DND-41 (cell line): ENCODE results near the gene LIN7B.
"Not testable (repeated sequence)": the region's sequence is repeated elsewhere in the genome, so short reads cannot be mapped to it uniquely, and the experiment has no call there.

Source experiments
- ATAC-seq: fragments of 200-7000 bp; cut with Tn5 transposase; 3 replicates; pipeline ENCODE4 v1.9.1; 2021; ENCODE audit warnings: low read depth; ENCODE audit not compliant: insufficient read depth
- DNase-seq: peaks from one replicate; pipeline ENCODE4 v3.0.0-alpha.2; 2020
- H2AFZ ChIP-seq: 2 replicates; pipeline ENCODE4 v1.6.0; 2012; ENCODE audit warnings: low read depth, low read length
- H3K27ac ChIP-seq: 2 replicates; pipeline ENCODE4 v1.5.1; 2012; ENCODE audit warnings: low read length, inconsistent platforms
- H3K27me3 ChIP-seq: fragments of 200-600 bp; sonication (generic); 2 replicates; pipeline ENCODE4 v1.6.0; 2012; ENCODE audit warnings: low read length, mild to moderate bottlenecking, inconsistent platforms; ENCODE audit not compliant: insufficient read depth, poor library complexity
- H3K36me3 ChIP-seq: 2 replicates; pipeline ENCODE4 v1.5.1; 2012; ENCODE audit warnings: low read length, inconsistent platforms; ENCODE audit not compliant: insufficient read depth
- H3K4me1 ChIP-seq: 2 replicates; pipeline ENCODE4 v1.5.1; 2012; ENCODE audit warnings: mild to moderate bottlenecking, low read length; ENCODE audit not compliant: insufficient read depth
- H3K4me2 ChIP-seq: 2 replicates; pipeline ENCODE4 v1.6.0; 2012; ENCODE audit warnings: mild to moderate bottlenecking, moderate library complexity, low read length, inconsistent platforms; ENCODE audit not compliant: insufficient read depth
- H3K4me3 ChIP-seq, 2 experiments: fragments of 200-600 bp in 1 of 2; shearing (Covaris generic) in 1 of 2; 2 replicates each; pipeline ENCODE4 v1.5.1; 2012 to 2016; ENCODE audit warnings: inconsistent platforms in 2 of 2, low read length in 2 of 2, mild to moderate bottlenecking in 2 of 2, low read depth in 1 of 2, moderate library complexity in 1 of 2
- H3K79me2 ChIP-seq: 2 replicates; pipeline ENCODE4 v1.6.0; 2012; ENCODE audit warnings: low read length, inconsistent platforms; ENCODE audit not compliant: insufficient read depth
- H3K9ac ChIP-seq: 2 replicates; pipeline ENCODE4 v1.6.0; 2012; ENCODE audit warnings: low read depth, mild to moderate bottlenecking, inconsistent platforms, low read length, moderate library complexity
- H3K9me3 ChIP-seq: 2 replicates; pipeline ENCODE4 v1.5.1; 2012; ENCODE audit warnings: low read length, moderate library complexity, mild to moderate bottlenecking, inconsistent platforms; ENCODE audit not compliant: insufficient read depth, severe bottlenecking
- H4K20me1 ChIP-seq: 2 replicates; pipeline ENCODE4 v1.6.0; 2012; ENCODE audit warnings: low read length; ENCODE audit not compliant: insufficient read depth
- EZH2 ChIP-seq: IDR thresholded peaks from 3 replicates; pipeline ENCODE4 v1.6.1; 2012; ENCODE audit warnings: borderline replicate concordance, low read depth, mild to moderate bottlenecking, moderate library complexity, low read length, inconsistent platforms; ENCODE audit not compliant: severe bottlenecking
- TF ChIP-seq, protein P1 (sequence below): IDR thresholded peaks from 2 replicates; pipeline ENCODE4 v1.5.1; 2012; ENCODE audit warnings: borderline replicate concordance, low read length, moderate library complexity, mild to moderate bottlenecking; ENCODE audit not compliant: poor library complexity, severe bottlenecking; ENCODE audit errors: extremely low read depth

LIN7B gene

DNA sequence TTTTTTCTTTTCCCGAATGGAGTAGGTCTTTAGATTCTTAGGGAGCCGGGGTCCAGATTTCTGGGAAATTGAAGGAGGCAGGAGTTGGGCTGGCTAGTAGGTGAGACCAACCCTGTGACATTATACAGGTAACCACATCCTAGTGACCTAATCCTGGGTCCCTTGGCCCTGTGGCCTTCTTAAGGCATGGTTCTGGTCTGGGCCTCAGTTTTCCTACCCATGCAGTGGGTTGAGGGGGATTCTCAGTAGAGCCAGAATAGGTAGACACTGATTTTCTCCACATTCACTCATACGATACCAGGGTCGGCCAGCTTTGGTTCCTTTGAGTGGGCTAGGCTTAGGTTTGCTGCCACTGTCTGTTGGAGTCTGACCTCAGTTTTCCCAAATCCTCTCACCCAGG lies 12.4 kb downstream of the LIN7B start:
- DNase-seq (no peak), ATAC-seq (no peak)
- H3K9me3 ChIP-seq, result no peaks in the 10 kb centered on the region
- no peak overlapping the region for H3K4me3 ChIP-seq
- H2AFZ ChIP-seq, result no peak overlapping the region
- no peaks in the 10 kb centered on the region for H3K27me3 ChIP-seq
- no peak overlapping the region for H3K9ac ChIP-seq
- no peak overlapping the region for H3K4me2 ChIP-seq
- peaks cover 10% of the 10 kb centered on the region for H3K79me2 ChIP-seq
- peaks cover 22% of the 10 kb centered on the region for H3K4me1 ChIP-seq
- H4K20me1 ChIP-seq, result no peaks in the 10 kb centered on the region
- peaks cover 10% of the 10 kb centered on the region for H3K36me3 ChIP-seq
- TF ChIP-seq, protein P1, sequence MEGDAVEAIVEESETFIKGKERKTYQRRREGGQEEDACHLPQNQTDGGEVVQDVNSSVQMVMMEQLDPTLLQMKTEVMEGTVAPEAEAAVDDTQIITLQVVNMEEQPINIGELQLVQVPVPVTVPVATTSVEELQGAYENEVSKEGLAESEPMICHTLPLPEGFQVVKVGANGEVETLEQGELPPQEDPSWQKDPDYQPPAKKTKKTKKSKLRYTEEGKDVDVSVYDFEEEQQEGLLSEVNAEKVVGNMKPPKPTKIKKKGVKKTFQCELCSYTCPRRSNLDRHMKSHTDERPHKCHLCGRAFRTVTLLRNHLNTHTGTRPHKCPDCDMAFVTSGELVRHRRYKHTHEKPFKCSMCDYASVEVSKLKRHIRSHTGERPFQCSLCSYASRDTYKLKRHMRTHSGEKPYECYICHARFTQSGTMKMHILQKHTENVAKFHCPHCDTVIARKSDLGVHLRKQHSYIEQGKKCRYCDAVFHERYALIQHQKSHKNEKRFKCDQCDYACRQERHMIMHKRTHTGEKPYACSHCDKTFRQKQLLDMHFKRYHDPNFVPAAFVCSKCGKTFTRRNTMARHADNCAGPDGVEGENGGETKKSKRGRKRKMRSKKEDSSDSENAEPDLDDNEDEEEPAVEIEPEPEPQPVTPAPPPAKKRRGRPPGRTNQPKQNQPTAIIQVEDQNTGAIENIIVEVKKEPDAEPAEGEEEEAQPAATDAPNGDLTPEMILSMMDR, result no peak
- TF ChIP-seq EZH2, result no peak
- no peak overlapping the region for H3K27ac ChIP-seq

DNA sequence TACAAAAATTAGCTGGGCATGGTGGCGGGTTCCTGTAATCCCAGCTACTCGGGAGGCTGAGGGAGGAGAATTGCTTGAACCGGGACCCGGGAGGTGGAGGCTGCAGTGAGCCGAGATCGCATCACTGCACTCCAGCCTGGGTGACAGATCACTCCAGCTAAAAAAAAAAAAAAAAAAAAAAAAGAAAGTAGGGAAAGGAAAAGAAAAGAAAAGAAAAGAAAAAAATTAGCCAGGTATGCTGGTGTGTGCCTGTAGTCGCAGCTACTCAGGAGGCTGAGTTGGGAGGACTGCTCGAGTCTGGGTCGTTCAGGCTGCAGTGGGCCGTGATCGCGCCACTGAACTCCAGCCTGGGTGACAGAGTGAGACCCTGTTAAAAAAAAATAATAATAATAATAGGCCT lies 13.1 kb downstream of the LIN7B start:
- H3K27me3 ChIP-seq, H3K9me3 ChIP-seq, H3K27ac ChIP-seq, H4K20me1 ChIP-seq, H3K79me2 ChIP-seq, ATAC-seq, H3K36me3 ChIP-seq, DNase-seq: not testable (repeated sequence)
- Histone ChIP-seq H3K4me2 (peak overlapping the region; percentile 96), H3K9ac (peak overlapping the region; percentile 47), H2AFZ (peak overlapping the region; percentile 73; the same call in 1 of the 2 replicates), H3K4me3 (peak overlapping the region in 1 of 2 experiments; percentile 45; a peak in 1 of 4 replicates), H3K4me1 (peaks cover 22% of the 10 kb centered on the region)

DNA sequence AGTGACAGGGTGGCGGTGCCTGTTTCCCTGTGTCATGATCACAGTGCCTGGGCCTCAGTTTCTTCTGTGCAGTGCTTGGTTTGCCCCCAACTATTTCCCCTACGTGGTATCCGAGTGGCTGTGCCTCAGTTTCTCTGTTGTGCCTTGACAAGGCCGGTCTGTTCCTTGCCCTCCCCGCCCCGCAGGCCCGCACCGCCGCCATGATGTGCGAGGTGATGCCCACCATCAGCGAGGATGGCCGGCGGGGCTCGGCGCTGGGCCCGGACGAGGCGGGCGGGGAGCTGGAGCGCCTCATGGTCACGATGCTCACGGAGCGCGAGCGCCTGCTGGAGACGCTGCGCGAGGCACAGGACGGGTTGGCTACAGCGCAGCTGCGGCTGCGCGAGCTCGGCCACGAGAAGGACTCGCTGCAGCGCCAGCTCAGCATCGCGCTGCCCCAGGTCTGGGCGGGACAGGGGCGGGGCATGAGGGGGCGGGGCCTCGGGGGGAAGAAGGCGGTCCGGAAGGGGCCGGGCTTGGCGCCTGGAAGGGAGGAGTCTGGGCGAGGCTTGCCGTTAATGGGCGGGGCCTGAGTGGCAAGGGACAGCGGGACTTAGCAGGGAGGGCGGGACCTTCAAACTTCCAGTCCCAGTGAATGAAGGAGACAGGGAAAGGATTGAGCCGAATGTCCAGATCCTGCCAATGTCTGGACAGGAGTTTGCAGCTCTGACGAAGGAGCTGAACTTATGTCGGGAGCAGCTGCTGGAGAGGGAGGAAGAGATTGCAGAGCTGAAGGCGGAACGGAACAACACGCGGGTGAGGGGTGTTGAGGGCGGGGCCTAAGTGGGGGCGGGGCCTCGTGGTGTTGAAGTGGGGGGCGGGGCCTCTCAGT lies 13.7 kb downstream of the LIN7B start:
- peak overlapping the region; percentile 22 to 80; a peak in 3 of 4 replicates for H3K4me3 ChIP-seq
- no peaks in the 10 kb centered on the region for H4K20me1 ChIP-seq
- H2AFZ ChIP-seq, result peak overlapping the region; percentile 99
- peak; percentile 96 for DNase-seq
- peak; percentile 95 for ATAC-seq
- peak overlapping the region; percentile 89 for H3K27ac ChIP-seq
- H3K9ac ChIP-seq, result peak overlapping the region; percentile 47
- H3K4me2 ChIP-seq, result peak overlapping the region; percentile 96
- no peaks in the 10 kb centered on the region for H3K9me3 ChIP-seq
- H3K79me2 ChIP-seq, result peaks cover 10% of the 10 kb centered on the region
- TF ChIP-seq, protein P1, result peak; percentile 39
- TF ChIP-seq EZH2, result no peak
- peaks cover 22% of the 10 kb centered on the region for H3K4me1 ChIP-seq
- H3K27me3 ChIP-seq, result no peaks in the 10 kb centered on the region
- H3K36me3 ChIP-seq, result peaks cover 14% of the 10 kb centered on the region

DNA sequence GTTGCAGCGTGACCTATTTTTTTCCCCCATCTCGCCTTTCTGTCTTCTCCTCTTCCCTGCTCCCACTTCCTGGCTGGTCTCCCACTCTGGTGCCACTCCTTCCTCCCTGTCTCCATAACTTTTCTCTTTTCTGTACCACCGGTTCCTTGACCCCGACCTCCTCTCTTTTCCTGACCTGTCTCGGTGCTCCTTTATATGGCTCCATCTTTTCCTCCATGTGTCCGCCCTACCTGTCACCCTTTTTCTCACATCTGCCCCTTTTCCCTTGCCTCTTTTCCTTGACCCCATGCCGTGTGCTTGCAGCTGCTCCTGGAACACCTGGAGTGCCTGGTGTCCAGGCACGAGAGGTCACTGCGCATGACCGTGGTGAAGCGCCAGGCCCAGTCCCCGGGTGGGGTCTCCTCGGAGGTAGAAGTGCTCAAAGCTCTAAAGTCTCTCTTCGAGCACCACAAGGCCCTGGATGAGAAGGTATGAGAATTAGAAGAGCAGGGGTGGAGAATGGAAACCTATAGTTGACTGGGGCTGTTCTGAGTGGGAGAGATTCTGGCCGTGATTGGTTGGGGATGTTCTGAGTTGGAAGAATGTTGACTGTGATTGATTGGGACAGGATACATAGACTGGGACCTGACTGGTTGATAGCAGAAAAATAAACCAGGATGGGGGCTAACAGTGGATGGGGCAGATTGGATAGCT lies 14.5 kb downstream of the LIN7B start:
- DNase-seq, result no peak
- peak overlapping the region; percentile 22 to 80; a peak in 3 of 4 replicates for H3K4me3 ChIP-seq

More for the DNA sequence above, 14.5 kb downstream of the LIN7B start:
- no peak for ATAC-seq
- Histone ChIP-seq H3K27me3 (no peaks in the 10 kb centered on the region), H3K79me2 (peaks cover 10% of the 10 kb centered on the region), H3K4me1 (peaks cover 22% of the 10 kb centered on the region), H2AFZ (peak overlapping the region; percentile 99), H3K4me2 (peak overlapping the region; percentile 96), H3K36me3 (peaks cover 17% of the 10 kb centered on the region), H3K27ac (peak overlapping the region; percentile 89), H4K20me1 (no peaks in the 10 kb centered on the region), H3K9ac (peak overlapping the region; percentile 47), H3K9me3 (no peaks in the 10 kb centered on the region)
- TF ChIP-seq EZH2, result no peak
- TF ChIP-seq, protein P1, result no peak
